Adrenal gland (tissue), 12 donors: ENCODE results near the gene ZFYVE21. TPM values are rescaled to one million over a fixed set of nuclear protein-coding genes. Genes with fewer than 3 reads are reported as not detected.

ENCODE experiments used
- DNase-seq, 7 donors: peaks; one replicate each; pipeline ENCODE4 v3.0.0-alpha.2; 2019 to 2020
- H3K27ac ChIP-seq, 5 donors: fragments of 200-600 bp; sonication (generic) in 4 of 5; 1 replicate in 3 of 5; 2 replicates in 2 of 5; pipeline versions ENCODE4 v1.5.1 to v1.8.0; 2016 to 2020; ENCODE audit warnings: mild to moderate bottlenecking in 1 of 5
- H3K27me3 ChIP-seq: fragments of 200-600 bp; 2 replicates; pipeline ENCODE4 v1.8.0; 2021
- H3K36me3 ChIP-seq, 2 donors: fragments of 200-600 bp; replicated peaks in 1 of 2; 1 replicate in 1 of 2; 2 replicates in 1 of 2; pipeline versions ENCODE4 v1.5.1 to v1.8.0; 2018 to 2022
- H3K4me1 ChIP-seq, 2 donors: fragments of 200-600 bp; replicated peaks in 1 of 2; 1 replicate in 1 of 2; 2 replicates in 1 of 2; pipeline versions ENCODE4 v1.5.1 to v1.8.0; 2018 to 2021
- H3K4me3 ChIP-seq, 4 donors: fragments of 200-600 bp; sonication (generic) in 3 of 4; one replicate each; pipeline ENCODE4 v1.5.1; 2016 to 2018
- H3K9me3 ChIP-seq, 3 donors: fragments of 200-600 bp; sonication (generic) in 1 of 3; replicated peaks in 1 of 3; 1 replicate in 2 of 3; 2 replicates in 1 of 3; pipeline versions ENCODE4 v1.5.1 to v1.8.0; 2016 to 2021
- POLR2A ChIP-seq, 2 donors: fragments of 450-650 bp; IDR thresholded peaks; one replicate each; pipeline ENCODE4 v1.6.1; 2017; ENCODE audit warnings: antibody characterized with exemption in 2 of 2, mild to moderate bottlenecking in 2 of 2, moderate library complexity in 1 of 2
- WGBS, 4 donors: extraction: QIAGEN DNeasy Blood & Tissue Kit in 2 of 4; methylation state at CpG; one replicate each; pipeline versions ENCODE4 v1.1.5 to v1.1.7; 2013 to 2017; 5-methylcytosine and 5-hydroxymethylcytosine counted together
- intact Hi-C, 2 donors: fragments of 100-400 bp; cut with DNase I; formaldehyde crosslinking; loops; one replicate each; pipeline versions ENCODE4 v1.14.1 to v1.15.0; 2022 to 2023
- polyA plus RNA-seq, 3 donors: library from polyadenylated mRNA; stranded (reverse); fragments of 200-250 nt in 2 of 3; fragments of 350-450 nt in 1 of 3; fragmentation: Illumina TruSeq in 1 of 3; extraction: RNeasy Lipid Tissue Mini Kit (QIAGEN cat#74804) in 1 of 3; gene quantifications; one replicate each; pipeline ENCODE4 v1.2.3, GENCODE V29; 2013 to 2014
- total RNA-seq, 9 donors: library from RNA; depleted of rRNA in 4 of 9; stranded (reverse); fragments of >200 nt in 4 of 9; fragments of 120-200 nt in 1 of 9; fragmentation: NEBNext Ultra II Directional in 1 of 9; extraction: Animal tissue kit (Norgen Biotek cat#: 25700) in 1 of 9; gene quantifications; one replicate each; pipeline versions ENCODE4 v1.1.0 to v1.2.4, GENCODE V29; 2013 to 2023
- TF ChIP-seq, protein P1 (sequence below), 6 experiments: fragments of 450-650 bp in 4 of 6; fragments of 200-600 bp in 2 of 6; sonication (generic) in 1 of 6; IDR thresholded peaks; 1 replicate in 5 of 6; 2 replicates in 1 of 6; pipeline versions ENCODE4 v1.5.1 to v1.8.0; 2016 to 2021; ENCODE audit warnings: antibody characterized with exemption in 6 of 6, mild to moderate bottlenecking in 2 of 6, moderate library complexity in 1 of 6
- donor health status: healthy with polysubstance abuse.
- donor health status: Bipolar disorder and iron deficiency.
- donor health status: DM: yes; HTN: yes; CAD: no.
- donor health status: DM: no; HTN: no; CAD: no.
- donor health status: DM: no; HTN: no; CAD: no.
- donor health status: DM: yes; HTN: yes; CAD: no.

ZFYVE21 gene
- total and polyA plus RNA-seq, 12 donors: 20.9 to 71.4 (median 41.2) TPM

DNA sequence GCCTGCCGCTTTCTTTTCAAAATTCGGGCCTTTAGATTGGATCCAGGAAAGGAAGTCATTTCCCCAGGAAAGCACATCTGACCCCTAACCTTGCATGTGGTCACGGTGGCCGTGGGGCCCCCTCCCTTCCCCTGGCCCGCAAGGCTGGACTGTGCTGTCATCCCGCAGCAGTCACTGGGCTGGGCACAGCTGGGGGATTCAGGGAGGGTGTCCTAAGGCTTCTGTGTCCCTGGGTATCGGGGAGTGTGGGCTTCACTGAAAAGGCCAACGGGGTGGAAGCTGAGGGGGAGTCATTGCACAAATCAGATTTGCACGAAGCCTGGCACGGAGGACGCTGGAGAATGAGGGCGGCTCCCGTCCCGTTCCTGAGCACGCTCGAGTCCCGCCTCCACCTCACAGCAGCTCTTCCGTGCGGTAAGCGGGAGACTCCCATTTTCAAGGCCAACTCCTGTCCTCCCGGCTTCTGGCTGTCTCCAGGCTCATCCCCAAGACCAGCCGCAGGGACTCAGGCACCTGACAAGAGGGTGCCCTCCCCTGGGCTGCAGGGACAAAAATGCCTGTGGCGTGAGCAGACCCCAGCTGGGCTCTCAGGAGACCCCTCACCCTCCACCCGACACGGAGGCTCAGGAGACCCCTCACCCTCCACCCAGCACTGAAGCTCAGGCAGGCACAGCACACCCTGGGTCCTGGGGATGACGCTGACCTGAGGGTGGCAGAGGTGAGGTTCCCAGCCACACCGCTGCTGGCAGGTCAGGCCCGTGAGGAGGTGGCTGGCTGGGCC, 9.9 kb upstream of the ZFYVE21 start:
- Histone ChIP-seq H3K9me3 (no peaks in the 10 kb centered on the region), H3K4me3 (no peak overlapping the region), H3K27me3 (no peaks in the 10 kb centered on the region), H3K36me3 (peaks cover 0 to 19% of the 10 kb centered on the region in 2 donors), H3K4me1 (peaks cover 3 to 8% of the 10 kb centered on the region in 2 donors), H3K27ac (peak overlapping the region in 1 of 5 donors; percentile 51)
- TF ChIP-seq, protein P1, sequence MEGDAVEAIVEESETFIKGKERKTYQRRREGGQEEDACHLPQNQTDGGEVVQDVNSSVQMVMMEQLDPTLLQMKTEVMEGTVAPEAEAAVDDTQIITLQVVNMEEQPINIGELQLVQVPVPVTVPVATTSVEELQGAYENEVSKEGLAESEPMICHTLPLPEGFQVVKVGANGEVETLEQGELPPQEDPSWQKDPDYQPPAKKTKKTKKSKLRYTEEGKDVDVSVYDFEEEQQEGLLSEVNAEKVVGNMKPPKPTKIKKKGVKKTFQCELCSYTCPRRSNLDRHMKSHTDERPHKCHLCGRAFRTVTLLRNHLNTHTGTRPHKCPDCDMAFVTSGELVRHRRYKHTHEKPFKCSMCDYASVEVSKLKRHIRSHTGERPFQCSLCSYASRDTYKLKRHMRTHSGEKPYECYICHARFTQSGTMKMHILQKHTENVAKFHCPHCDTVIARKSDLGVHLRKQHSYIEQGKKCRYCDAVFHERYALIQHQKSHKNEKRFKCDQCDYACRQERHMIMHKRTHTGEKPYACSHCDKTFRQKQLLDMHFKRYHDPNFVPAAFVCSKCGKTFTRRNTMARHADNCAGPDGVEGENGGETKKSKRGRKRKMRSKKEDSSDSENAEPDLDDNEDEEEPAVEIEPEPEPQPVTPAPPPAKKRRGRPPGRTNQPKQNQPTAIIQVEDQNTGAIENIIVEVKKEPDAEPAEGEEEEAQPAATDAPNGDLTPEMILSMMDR (IDR thresholded peaks at IDR 0.05): no peak
- TF ChIP-seq POLR2A (IDR thresholded peaks at IDR 0.05): no peak
- intact Hi-C loops: no loop called here
- 43 to 50% (median 48%) methylated on average over 3 to 28 of the region's 28 CpGs for WGBS, 4 donors
- DNase-seq: peak in 2 of 7 donors; percentile 65 to 67

DNA sequence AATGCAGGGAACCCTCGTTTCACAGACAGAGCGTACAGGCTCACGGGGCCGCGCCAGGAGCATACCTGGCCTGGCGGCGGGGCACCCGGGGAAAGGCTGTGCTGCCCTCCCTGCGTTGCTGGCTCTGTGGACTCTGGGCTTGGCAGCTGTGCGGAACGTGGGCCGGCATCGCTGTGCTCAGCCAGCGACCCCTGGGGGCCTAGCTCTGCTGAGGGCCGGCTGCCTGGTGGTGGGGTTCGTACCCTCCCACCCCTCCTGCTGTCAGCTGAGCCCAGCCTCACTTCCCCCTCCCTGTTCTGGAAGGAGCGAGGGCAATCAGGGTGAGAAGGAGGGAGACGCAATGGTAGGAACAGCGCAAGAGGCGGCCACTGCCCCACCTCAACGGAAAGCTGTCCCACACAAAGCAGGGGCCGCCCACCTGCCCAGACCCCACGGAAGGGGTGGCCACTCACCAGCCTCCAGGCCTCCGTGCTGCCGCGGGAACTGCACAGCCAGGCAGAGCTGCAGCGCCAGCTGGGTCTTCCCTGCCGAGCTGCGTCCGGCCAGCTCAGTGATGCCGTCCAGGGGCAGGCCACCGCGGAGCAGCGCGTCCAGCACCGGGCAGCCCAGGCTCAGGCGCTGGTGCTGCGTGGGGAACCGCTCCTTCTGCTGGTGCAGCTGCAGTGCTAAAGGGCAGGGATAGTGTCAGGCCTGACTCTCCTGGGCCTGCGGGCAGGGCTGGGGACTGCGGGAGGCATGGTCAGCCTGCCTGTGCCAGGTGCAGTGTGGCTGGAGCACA, 8.9 kb upstream of the ZFYVE21 start:
- H3K4me1 ChIP-seq: no peaks in the 10 kb centered on the region

DNA sequence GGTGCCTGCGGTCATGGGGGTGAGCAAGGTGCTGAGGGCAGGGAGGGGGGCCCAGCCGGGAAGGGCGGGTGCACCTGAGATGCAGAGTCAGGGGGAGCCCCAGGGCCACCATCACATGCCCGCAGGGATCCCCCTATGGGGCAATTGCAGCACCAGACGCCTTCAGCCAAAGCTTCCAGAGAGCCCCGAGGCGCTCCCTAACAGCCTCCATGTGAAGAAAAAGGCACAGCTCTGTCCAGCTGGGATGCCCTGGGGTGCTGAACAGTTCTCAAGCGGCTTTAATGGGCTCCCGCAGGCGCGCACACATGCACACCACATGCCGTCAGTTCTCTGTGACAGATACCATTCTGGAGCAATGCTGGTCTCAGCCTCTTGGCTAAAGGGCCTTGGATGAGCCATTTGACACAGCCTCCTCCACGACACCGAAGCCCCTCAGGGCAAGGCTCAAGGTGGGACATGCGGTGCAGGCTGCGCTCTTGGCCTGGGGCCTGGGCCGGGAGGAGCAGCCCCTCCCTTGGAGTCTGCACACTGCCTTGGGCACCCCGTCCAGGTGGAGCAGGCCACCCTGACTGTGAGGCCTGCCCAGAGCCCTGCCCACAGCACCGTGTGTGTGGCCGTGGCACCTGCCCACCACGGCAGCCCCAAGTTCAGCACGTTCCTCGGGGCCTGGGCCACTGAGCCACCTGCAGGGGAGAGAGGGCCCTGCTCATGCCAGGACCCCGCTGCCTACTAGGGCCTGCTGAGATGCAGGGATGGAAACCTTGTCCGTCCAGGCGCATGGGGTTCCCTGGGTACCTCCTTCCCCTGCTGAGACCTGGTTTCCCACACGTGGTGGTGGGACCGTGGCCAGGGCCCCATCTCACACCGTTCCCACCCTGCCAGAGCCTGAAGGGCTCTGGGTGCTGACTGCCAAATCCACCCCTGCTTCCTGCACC, 8.0 kb upstream of the ZFYVE21 start:
- peaks cover 0 to 9% of the 10 kb centered on the region in 2 donors for H3K36me3 ChIP-seq
- H3K27me3 ChIP-seq: no peaks in the 10 kb centered on the region
- H3K4me1 ChIP-seq: no peaks in the 10 kb centered on the region
- H3K9me3 ChIP-seq: no peaks in the 10 kb centered on the region
- DNase-seq: no peak
- no peak for TF ChIP-seq POLR2A (IDR thresholded peaks at IDR 0.05)
- TF ChIP-seq, protein P1 (IDR thresholded peaks at IDR 0.05): no peak
- intact Hi-C loops: no loop called here
- WGBS, 4 donors: 76 to 89% (median 88%) methylated on average over 10 to 29 of the region's 29 CpGs
- no peak overlapping the region for H3K27ac ChIP-seq
- no peak overlapping the region for H3K4me3 ChIP-seq

More for the DNA sequence above, 8.9 kb upstream of the ZFYVE21 start:
- intact Hi-C loops: no loop called here
- no peaks in the 10 kb centered on the region for H3K27me3 ChIP-seq
- no peaks in the 10 kb centered on the region for H3K9me3 ChIP-seq
- DNase-seq: no peak
- H3K4me3 ChIP-seq: no peak overlapping the region
- TF ChIP-seq, protein P1 (IDR thresholded peaks at IDR 0.05): no peak
- no peak for TF ChIP-seq POLR2A (IDR thresholded peaks at IDR 0.05)
- H3K36me3 ChIP-seq: peaks cover 0 to 18% of the 10 kb centered on the region in 2 donors
- WGBS, 4 donors: 89 to 93% (median 92%) methylated on average over 14 to 41 of the region's 41 CpGs
- H3K27ac ChIP-seq: no peak overlapping the region
